Measurements from ENCODE around the gene VAMP4. TPM values are rescaled to one million over a fixed set of nuclear protein-coding genes. Genes with fewer than 3 reads are reported as not detected.

Gene VAMP4
- polyA plus RNA-seq, 1 of the 3 experiments (the other 2 are of a cell fraction), result 2.5 TPM

GRCh38 chr1:171741872-171742576 lies at the start of gene VAMP4 (continued):
- TF ChIP-seq ZBTB33 (IDR thresholded peaks at IDR 0.05; ENCODE audit: borderline replicate concordance, low read depth) (no peak), POLR2AphosphoS5 (IDR thresholded peaks at IDR 0.05; ENCODE audit: low read depth, low read length) (peak; percentile 92), FOXJ3 (CRISPR knock-in tag; IDR thresholded peaks at IDR 0.05) (no peak), TAF1 (IDR thresholded peaks at IDR 0.05; ENCODE audit: borderline replicate concordance, low read depth, low read length) (peak; percentile 87), YY1 (IDR thresholded peaks at IDR 0.05; ENCODE audit: low read depth) (peak; percentile 75), GATA2 (CRISPR knock-in tag; IDR thresholded peaks at IDR 0.05) (no peak), MEF2A (IDR thresholded peaks at IDR 0.05; ENCODE audit: borderline replicate concordance, low read depth) (no peak), JUND (IDR thresholded peaks at IDR 0.05) (no peak)

GRCh38 chr1:171790318-171790717 lies 48.5 kb upstream of the VAMP4 start:
- no peak for DNase-seq
- Histone ChIP-seq H3K9me3 (no peaks in the 10 kb centered on the region), H3F3A (replicated peaks; ENCODE audit: insufficient read depth) (peaks cover 11% of the 10 kb centered on the region), H3K9ac (no peak overlapping the region), H4K20me1 (ENCODE audit: insufficient read depth) (no peaks in the 10 kb centered on the region), H3K4me3 (ENCODE audit: low read depth in 2 of 2, low read length in 1 of 2) (no peak overlapping the region), H3K27ac (ENCODE audit: low read depth in 2 of 2, low read length in 1 of 2) (no peak overlapping the region), H3K36me3 (replicated peaks in 1 of 2; ENCODE audit: control insufficient read depth in 1 of 2, insufficient read depth in 2 of 2, low read length in 1 of 2) (peaks cover 52 to 98% of the 10 kb centered on the region in 2 experiments), H3K79me2 (ENCODE audit: insufficient read depth) (peaks cover 15% of the 10 kb centered on the region), H3K27me3 (ENCODE audit: insufficient read depth) (no peaks in the 10 kb centered on the region), H3K4me2 (no peak overlapping the region), H3K9me2 (no peaks in the 10 kb centered on the region), H2AFZ (ENCODE audit: low read depth) (no peak overlapping the region), H3K4me1 (ENCODE audit: control insufficient read depth in 1 of 2, insufficient read depth in 2 of 2, low read depth in 1 of 2, low read length in 1 of 2) (peaks cover 8 to 9% of the 10 kb centered on the region in 2 experiments; a peak in 2 of 4 replicates)
- ChIA-PET CTCF (interaction anchor here (1.0 to 11.1 kb wide), 3 partner anchors 11 to 195 kb away, joined by 3 to 74 read pairs (median 34); no protein-coding TSS in a partner anchor), POLR2A (no interaction called here)
- 87% methylated on average over 6 of the region's 6 CpGs for whole genome bisulfite sequencing (ENCODE audit: low lambda C conversion rate)
- no peak for TF ChIP-seq GABPA (IDR thresholded peaks at IDR 0.05; ENCODE audit: low read depth)
- TF ChIP-seq RAD21 (IDR thresholded peaks at IDR 0.05; ENCODE audit: low read length), result no peak
- no peak for TF ChIP-seq JUND (IDR thresholded peaks at IDR 0.05)
- no peak for TF ChIP-seq SMC3 (IDR thresholded peaks at IDR 0.05; ENCODE audit: low read depth, low read length)
- TF ChIP-seq SIN3A (IDR thresholded peaks at IDR 0.05; ENCODE audit: borderline replicate concordance, low read depth, low read length), result no peak
- no peak for TF ChIP-seq CHD2 (IDR thresholded peaks at IDR 0.05; ENCODE audit: low read length, partially characterized antibody)
- no peak for TF ChIP-seq PBX3 (IDR thresholded peaks at IDR 0.05)
- no peak for TF ChIP-seq MXI1 (IDR thresholded peaks at IDR 0.05; ENCODE audit: low read depth, low read length)
- TF ChIP-seq TAF1 (IDR thresholded peaks at IDR 0.05; ENCODE audit: borderline replicate concordance, low read depth, low read length), result no peak
- TF ChIP-seq ELF1 (IDR thresholded peaks at IDR 0.05), result no peak
- no peak for TF ChIP-seq ZBTB33 (IDR thresholded peaks at IDR 0.05; ENCODE audit: borderline replicate concordance, low read depth)
